Stimulated activated CD4-positive, alpha-beta T cell treated with anti-CD3 and anti-CD28 coated beads, TNF-alpha, amount 100 ng/mL, for 1 hour (primary cell): ENCODE results near the gene ANKH.
"Not testable (repeated sequence)": the region's sequence is repeated elsewhere in the genome, so short reads cannot be mapped to it uniquely, and the experiment has no call there.

Source experiments
- DNase-seq, 3 donors: peaks; one replicate each; pipeline ENCODE4 v3.0.0-alpha.2; 2020; ENCODE audit warnings: low read depth in 3 of 3, low spot score in 1 of 3

ANKH gene

DNA sequence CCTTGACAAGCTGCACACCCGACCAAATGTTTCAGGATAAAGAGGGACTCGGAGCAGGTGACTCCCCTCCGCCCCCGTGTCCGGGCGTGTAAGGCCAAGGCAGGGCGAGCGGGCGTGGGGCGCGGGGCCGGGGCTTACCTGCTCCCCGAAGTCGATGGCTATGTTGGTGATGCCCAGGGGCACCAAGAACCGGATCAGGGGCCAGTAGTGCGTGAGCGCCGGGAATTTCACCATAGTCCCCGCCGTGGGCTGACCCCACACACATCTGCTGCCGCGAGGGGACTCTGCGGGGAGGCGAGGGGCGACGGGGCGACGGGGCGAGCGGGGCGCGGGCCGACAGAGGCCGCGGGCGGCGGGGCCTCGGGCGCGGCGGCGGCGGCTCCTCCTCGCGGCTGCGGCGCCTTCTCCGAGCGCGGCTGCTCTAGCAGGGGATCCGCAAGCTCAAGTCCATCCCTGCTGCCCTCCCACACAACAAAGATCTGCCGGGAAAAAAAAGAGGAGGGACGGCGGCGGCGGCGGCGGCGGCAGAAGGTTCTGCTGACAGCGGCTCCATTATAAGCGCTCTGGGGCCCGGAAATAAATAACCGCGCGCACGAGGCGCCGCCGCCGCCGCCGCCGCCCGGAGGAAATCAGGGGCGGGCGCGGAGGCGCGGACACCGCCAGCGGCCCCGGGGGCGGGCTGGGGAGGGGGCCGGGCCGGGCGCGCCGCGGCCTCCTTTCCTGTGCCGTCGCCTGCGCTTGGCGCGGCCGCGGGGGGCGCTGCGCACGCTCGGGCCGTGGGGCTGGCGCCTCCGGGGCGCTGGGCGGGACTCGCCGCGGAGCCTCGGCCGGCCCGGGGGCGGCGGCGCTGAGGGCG, at the start of gene ANKH:
Gene ANKH (minus strand): TSS at position 565 of the 856 bp plus-strand sequence. CDS start 331 bp downstream, at position 234.
- DNase-seq, result peak; percentile 63 to 78 (median 74)

GRCh38 chr5:14920121-14920520, 48.5 kb upstream of the ANKH start:
- DNase-seq, result no peak

DNA sequence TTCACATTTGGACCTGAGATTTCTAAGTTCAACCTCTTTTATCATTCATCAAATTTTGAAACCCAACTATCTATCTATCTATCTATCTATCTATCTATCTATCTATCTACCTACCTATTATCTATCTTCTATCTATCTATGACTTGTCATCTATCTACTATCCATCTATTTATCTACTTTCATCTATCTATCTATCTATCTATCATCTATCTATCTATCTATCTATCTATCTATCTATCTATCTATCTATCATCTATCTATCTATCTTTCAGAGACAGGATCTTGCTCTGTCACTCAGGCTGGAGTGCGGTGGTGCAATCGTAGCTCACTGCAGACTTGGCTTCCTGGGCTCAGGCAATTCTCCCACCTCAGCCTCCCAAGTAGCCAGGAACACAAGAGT, 47.5 kb upstream of the ANKH start:
- DNase-seq, result not testable (repeated sequence)

DNA sequence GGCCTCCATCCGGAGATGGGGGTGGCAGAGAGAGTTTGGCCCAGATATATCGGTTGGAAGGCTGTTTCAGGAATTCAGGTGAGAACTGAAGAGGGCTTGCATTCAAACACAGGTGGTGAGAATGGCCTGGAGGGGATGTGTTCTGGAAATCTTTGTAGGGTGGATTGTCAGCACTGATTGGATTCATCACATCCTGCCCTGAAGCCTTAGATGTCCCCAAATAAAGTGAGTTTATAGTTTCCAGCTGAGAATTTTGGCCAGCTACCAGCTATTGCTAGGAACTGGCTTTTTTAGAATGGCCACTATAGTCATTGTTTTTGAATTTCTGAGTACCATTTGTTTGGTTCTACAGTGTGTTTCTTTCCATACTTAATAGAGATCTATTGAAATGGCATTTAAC, 46.1 kb upstream of the ANKH start:
- no peak for DNase-seq

GRCh38 chr5:14915291-14915952, 43.8 kb upstream of the ANKH start:
- DNase-seq, result no peak

GRCh38 chr5:14914623-14915260, 43.2 kb upstream of the ANKH start:
- no peak for DNase-seq

GRCh38 chr5:14914193-14914592, 42.6 kb upstream of the ANKH start:
- DNase-seq, result no peak

- no peak for DNase-seq
Measured at GRCh38 chr5:14913096-14913495, 41.5 kb upstream of the ANKH start.

DNA sequence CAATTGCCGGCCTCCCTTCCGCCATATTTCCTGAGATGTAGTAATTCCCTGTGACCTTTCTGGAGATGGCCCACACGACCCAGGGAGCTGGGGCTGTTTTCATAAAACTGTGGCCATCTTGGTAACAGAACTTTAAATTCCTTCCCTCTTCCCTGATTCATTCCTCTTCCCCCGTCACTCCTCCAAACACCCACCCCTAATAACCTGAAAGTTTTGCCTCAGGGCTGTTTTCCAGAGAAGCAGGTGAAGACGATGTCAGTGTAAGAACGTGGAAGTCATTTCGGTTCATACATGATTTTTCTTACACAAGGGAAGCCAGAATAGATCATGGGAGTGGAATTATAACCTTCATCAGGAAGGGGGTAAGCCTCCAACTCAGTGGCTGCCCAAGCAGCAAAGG, 40.6 kb upstream of the ANKH start:
- DNase-seq, result no peak

DNA sequence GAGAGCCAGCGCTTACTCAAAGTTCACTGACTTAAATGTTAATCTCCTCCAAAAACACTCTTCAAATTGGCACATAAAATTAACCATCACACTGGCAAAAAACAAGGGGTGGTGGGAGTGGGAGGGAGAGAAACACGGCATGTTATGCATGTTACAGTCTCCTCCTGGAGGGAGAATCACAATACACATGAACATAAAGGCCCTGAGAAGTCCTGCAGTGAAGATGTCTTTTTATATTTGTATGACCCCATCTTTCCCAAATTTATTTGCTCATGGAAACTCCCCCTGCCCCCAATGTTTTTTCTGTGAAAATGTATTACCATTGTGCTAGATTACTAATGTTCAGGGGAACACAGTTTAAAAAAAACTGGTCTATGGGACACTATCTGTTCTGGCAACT, 37.8 kb upstream of the ANKH start:
- DNase-seq, result no peak

DNA sequence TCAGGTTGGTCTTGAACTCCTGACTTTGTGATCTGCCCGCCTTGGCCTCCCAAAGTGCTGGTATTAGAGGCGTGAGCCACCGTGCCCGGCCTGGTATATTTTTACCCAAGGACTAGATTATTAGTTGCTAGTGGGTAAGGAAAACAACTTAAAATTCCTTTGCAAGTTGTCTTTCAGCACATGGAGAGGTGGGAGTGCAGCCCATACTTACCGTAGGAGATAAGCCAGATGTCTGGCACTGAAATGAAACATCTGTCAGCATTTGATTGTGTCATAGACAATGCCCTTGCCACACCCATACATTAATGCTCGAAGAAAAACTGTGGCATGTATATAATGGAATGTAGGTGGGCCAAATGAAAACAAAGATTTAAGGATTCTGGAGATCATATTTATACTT, 36.6 kb upstream of the ANKH start:
- DNase-seq, result no peak

DNA sequence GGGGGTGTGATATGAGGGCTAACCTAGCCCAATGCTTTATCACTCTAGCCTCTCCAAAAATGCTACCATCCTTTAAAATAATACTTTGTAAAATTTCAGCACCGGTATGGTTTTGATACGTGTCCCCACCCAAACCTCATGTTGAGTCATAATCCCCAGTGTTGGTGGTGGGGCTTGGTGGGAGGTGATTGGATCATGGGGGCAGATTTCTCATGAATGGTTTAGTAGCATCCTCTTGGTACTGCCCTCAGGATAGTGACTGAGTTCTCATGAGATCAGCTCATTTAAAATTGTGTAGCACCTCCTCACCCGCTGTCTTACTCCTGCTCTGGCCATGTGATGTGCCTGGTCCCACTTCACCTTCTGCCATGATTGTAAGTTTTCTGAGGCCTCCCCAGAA, 35.0 kb upstream of the ANKH start:
- no peak for DNase-seq

DNA sequence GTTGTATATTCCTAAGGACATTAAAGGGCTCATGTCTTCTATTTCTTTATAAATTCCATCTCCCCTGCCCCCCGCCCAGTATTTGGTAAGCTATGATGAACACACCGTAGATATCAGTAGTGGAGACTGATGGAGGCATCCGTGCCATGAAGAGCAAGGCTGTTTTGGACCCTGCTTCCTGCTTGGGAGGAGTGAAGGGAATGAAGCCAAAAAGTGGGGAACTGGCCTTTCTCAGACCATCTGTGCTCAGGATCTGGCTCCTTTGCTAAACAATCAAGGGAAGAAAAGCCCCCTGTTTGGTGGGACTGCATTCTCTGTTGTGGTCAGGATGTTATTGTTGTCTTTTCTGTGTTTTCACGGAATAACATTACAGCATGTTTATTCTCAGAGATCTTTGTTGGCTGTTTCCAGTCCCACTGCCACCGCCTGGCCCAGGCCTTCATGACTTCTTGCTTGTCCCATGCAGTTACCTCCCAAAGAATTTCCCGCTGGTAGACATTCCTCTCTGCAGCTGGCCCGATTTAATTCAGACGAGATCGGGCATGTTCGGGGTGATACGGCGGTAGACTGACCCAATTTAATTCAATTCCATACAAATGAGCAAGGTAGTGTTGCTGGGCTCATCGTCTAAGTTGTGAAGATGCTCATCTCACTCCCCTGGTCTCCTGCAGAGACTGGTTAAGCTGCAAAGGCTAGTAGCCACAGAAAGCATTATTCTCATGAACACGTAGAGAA, 31.4 kb upstream of the ANKH start:
- DNase-seq, result no peak

DNA sequence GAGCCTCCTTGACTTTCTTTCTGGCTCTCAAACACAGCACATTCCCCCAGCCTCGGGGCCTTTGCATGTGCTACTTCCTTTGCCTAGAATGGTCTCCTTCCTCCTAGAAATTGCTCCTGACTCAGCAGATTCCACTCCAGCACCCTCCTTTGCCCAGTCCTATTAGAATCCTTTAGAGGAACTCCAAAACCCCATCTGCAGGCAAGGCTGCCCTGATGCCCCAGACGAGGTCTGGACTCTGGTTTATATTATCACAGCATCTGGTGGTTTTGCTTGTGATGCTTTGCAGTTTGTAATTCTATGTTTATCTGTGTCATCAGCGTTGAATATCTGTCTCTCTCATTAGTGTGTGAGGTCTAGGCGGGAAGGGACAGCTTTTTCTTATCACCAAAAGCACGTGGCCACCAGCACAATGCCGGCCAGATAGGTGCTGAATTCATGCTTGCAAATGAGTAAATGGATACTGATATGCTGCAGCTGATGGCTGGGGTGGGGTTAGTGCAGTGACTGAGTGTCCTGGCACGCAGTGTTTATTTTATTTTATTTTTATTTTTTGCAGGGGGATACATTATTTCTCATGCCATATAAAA, 30.0 kb upstream of the ANKH start:
- DNase-seq, result no peak

DNA sequence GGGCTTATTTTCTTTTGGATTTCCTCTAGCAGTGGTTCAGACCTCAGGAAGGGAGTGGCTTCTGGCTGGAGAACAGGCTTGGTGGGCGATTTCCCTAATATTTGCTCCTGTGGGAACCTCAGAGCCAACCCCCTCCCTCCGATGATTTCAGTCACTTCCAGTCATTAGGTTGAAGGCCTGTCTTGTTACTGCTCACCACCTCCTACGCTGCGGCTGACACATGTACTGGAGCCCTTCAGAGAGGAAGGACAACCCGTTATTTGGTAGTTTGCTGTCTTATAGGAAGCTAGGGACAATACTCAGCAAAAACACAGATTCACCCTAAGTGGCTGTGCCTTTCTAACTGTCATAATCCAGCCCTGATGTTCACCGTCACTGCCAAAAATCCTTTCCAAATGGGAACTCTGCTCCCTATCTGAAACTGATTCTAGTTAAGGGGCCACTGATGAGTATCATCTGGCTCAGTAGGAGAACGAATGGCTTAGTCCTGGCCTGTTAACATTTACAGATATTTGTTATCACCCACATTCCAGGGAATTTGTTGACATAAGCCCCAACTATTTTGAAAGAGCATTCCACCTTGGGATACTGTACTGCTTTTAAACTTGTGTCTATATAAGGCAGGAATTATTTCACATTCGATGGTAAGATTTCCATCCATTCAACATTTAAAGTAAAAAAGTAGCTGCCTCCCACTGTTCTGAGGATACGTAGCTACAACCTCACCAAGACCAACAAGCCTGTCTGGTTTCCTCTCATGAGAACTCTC, 29.3 kb upstream of the ANKH start:
- DNase-seq, result no peak

DNA sequence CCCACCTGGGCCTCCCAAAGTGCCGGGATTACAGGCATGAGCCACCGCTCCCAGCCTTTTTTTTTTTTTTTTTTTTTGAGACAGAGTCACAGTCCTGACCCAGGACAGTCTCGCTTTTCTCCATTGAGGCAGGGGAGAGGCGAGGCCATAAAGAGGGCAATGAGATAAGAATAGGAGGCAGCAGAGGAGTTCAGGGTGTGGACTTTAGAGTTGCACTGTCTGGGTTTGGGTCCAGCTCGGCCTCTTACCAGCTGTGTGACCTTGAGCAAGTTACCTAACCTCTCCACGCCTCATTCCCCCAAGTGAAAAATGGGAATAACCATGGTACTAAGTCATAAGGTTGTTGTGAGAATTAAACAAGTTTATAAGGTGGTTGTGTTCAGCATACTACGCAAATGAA, 24.6 kb upstream of the ANKH start:
- DNase-seq, result no peak

GRCh38 chr5:14895301-14895700, 23.7 kb upstream of the ANKH start:
- no peak for DNase-seq

DNA sequence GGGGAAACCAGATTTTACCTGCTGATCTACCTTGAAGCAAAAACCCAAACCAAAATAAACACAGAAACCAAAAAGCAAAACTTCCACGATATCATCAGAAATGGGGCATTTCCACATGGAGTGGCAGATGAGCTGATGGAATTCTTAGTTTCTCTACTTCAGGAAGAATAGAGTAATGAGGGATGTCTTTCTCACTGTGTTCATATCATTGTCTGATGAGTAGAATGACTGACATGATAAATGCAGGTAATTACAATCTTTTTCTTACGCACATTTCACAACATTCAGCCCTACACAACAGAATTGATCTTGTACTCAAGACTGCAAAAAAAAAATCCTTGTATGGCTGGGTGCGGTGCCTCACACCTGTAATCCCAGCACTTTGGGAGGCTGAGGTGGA, 23.2 kb upstream of the ANKH start:
- no peak for DNase-seq

GRCh38 chr5:14893381-14893780, 21.8 kb upstream of the ANKH start:
- DNase-seq, result no peak

GRCh38 chr5:14890846-14891245, 19.3 kb upstream of the ANKH start:
- DNase-seq, result no peak
